ENCODE data around the gene DLGAP1. TPM values are rescaled to one million over a fixed set of nuclear protein-coding genes. Genes with fewer than 3 reads are reported as not detected.
A peak's percentile ranks its signal among the peaks of the same experiment; 100 is the strongest.
"Not testable (repeated sequence)": the region's sequence is repeated elsewhere in the genome, so short reads cannot be mapped to it uniquely, and the experiment has no call there.

DLGAP1 gene
- total and polyA plus RNA-seq, 2 of the 8 experiments (the other 6 are each of a cell fraction or from before 2014, with no cell fraction given), result 11.8 to 16.9 TPM

DNA sequence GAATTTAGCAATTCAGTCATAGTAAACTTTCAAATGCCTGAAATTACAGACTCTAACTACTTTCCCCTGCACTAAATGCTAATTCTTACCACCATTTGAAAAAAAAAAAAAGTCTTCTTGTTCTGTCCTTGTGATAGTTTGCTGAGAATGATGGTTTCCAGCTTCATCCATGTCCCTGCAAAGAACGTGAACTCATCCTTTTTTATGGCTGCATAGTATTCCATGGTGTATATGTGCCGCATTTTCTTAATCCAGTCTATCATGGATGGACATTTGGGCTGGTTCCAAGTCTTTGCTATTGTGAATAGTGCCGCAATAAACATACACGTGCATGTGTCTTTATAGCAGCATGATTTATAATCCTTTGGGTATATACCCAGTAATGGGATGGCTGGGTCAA lies 420.3 kb downstream of the DLGAP1 start:
- 99% methylated on average over 4 of the region's 4 CpGs; no CpG with 5 or more reads in 1 of the 2 experiments for WGBS, 2 experiments (ENCODE audit: extremely low coverage in 1 of 2, insufficient coverage in 1 of 2, insufficient read length in 1 of 2, insufficient replicate concordance in 2 of 2, low coverage in 1 of 2, low lambda C conversion rate in 2 of 2, missing lambda C conversion rate in 1 of 2)
- H3K18ac ChIP-seq (ENCODE audit: extremely low read depth, low read length); H3K27me3 ChIP-seq (replicated peaks in 1 of 4; ENCODE audit: control insufficient read depth in 3 of 4, extremely low read depth in 1 of 4, insufficient read depth in 3 of 4, low read length in 3 of 4); H3K27ac ChIP-seq (ENCODE audit: low read depth, low read length); H2BK20ac ChIP-seq (ENCODE audit: low read length); H2AK5ac ChIP-seq (ENCODE audit: low read depth, low read length); H3K4me1 ChIP-seq (replicated peaks in 1 of 4; ENCODE audit: control insufficient read depth in 3 of 4, insufficient read depth in 4 of 4, low read length in 3 of 4); POLR2A ChIA-PET (ENCODE audit: partially characterized antibody); H2BK120ac ChIP-seq (replicated peaks; ENCODE audit: low read depth, low read length); H2BK5ac ChIP-seq (ENCODE audit: low read depth, low read length); H3K9me3 ChIP-seq (ENCODE audit: insufficient read depth in 2 of 2, low read depth in 1 of 2, low read length in 1 of 2); H3K23me2 ChIP-seq (ENCODE audit: low read depth, low read length); H3K4ac ChIP-seq (replicated peaks; ENCODE audit: insufficient read length, low read depth, low read length); H3K14ac ChIP-seq (ENCODE audit: insufficient read length); H3K4me2 ChIP-seq (ENCODE audit: insufficient read depth in 1 of 2, low read depth in 2 of 2, low read length in 2 of 2); H3K9ac ChIP-seq (replicated peaks in 1 of 4; ENCODE audit: extremely low read depth in 1 of 4, low read depth in 3 of 4, low read length in 3 of 4); H3K36me3 ChIP-seq (ENCODE audit: control insufficient read depth in 2 of 4, insufficient read depth in 4 of 4, low read length in 3 of 4); H3K4me3 ChIP-seq (ENCODE audit: extremely low read depth in 1 of 4, insufficient read depth in 2 of 4, low read depth in 3 of 4, low read length in 4 of 4); H4K20me1 ChIP-seq (replicated peaks in 1 of 2; ENCODE audit: control insufficient read depth in 1 of 2, insufficient read depth in 2 of 2, low read length in 2 of 2); H3K79me2 ChIP-seq (ENCODE audit: control insufficient read depth in 1 of 2, insufficient read depth in 2 of 2, low read length in 2 of 2); H3K23ac ChIP-seq (ENCODE audit: insufficient read length); H2AFZ ChIP-seq (ENCODE audit: low read length); H2BK12ac ChIP-seq (ENCODE audit: low read depth, low read length); H4K5ac ChIP-seq (ENCODE audit: insufficient read length, low read depth, low read length); H3K79me1 ChIP-seq (ENCODE audit: low read depth, low read length); H3K56ac ChIP-seq (replicated peaks; ENCODE audit: insufficient read length, low read depth, low read length); H4K91ac ChIP-seq (replicated peaks; ENCODE audit: insufficient read length, low read length); FAIRE-seq; H4K8ac ChIP-seq (ENCODE audit: extremely low read depth, insufficient read depth, low read length); H2BK15ac ChIP-seq (ENCODE audit: low read length); DNase-seq (ENCODE audit: low read depth in 1 of 2, low spot score in 2 of 2): not testable (repeated sequence)
- TF ChIP-seq KDM1A (IDR thresholded peaks at IDR 0.05; ENCODE audit: borderline replicate concordance, low read length), result 0 out of 2 replicates have a peak, but pooled peaks have one; percentile 22
- CTCF ChIA-PET (ENCODE audit: partially characterized antibody), result interaction anchor here (1.0 kb wide), 1 partner anchor 46 kb away, joined by 3 read pairs; no protein-coding TSS in a partner anchor
